Stimulated activated naive CD4-positive, alpha-beta T cell treated with Interleukin-2 at 50 U/mL for 16 hours (primary cell): Measurements from ENCODE around the gene GALNT5.
A peak's percentile ranks its signal among the peaks of the same experiment; 100 is the strongest.
"Not testable (repeated sequence)": the region's sequence is repeated elsewhere in the genome, so short reads cannot be mapped to it uniquely, and the experiment has no call there.

ENCODE experiments used
- DNase-seq: peaks from one replicate; lab custom pipeline; 2025; lab: John Stamatoyannopoulos, UW

The GALNT5 gene

GRCh38 chr2:157327621-157328500 is 70.4 kb downstream of the GALNT5 start:
- DNase-seq, result peak; percentile 84

- DNase-seq, result no peak
These were observed 72.0 kb downstream of the GALNT5 start for GRCh38 chr2:157329524-157329923.

- no peak for DNase-seq
These were observed 76.0 kb downstream of the GALNT5 start for GRCh38 chr2:157333304-157334047.

- no peak for DNase-seq
These were observed 76.8 kb downstream of the GALNT5 start for GRCh38 chr2:157334335-157334734.

- DNase-seq, result no peak
These were observed 77.3 kb downstream of the GALNT5 start for GRCh38 chr2:157334797-157335196.

GRCh38 chr2:157336137-157337010 is 78.9 kb downstream of the GALNT5 start:
- no peak for DNase-seq

- DNase-seq, result no peak
These were observed 80.5 kb downstream of the GALNT5 start for GRCh38 chr2:157337978-157338377.

- DNase-seq, result no peak
These were observed 82.6 kb downstream of the GALNT5 start for GRCh38 chr2:157339965-157340655.

- not testable (repeated sequence) for DNase-seq
These were observed 83.9 kb downstream of the GALNT5 start for GRCh38 chr2:157341381-157341780.

GRCh38 chr2:157345647-157346389 is 88.3 kb downstream of the GALNT5 start:
- no peak for DNase-seq

- no peak for DNase-seq
These were observed 90.9 kb downstream of the GALNT5 start for GRCh38 chr2:157348291-157348921.

- DNase-seq, result no peak
These were observed 92.5 kb downstream of the GALNT5 start for GRCh38 chr2:157349949-157350515.

GRCh38 chr2:157355618-157356017 is 98.1 kb downstream of the GALNT5 start:
- DNase-seq, result no peak

GRCh38 chr2:157359628-157360027 is 102.1 kb downstream of the GALNT5 start:
- no peak for DNase-seq

GRCh38 chr2:157361526-157361925 is 104.0 kb downstream of the GALNT5 start:
- DNase-seq, result no peak

- DNase-seq, result no peak
These were observed 105.1 kb downstream of the GALNT5 start for GRCh38 chr2:157362627-157363026.

GRCh38 chr2:157363612-157364101 is 106.2 kb downstream of the GALNT5 start:
- DNase-seq, result no peak
